SK-N-SH treated with all-trans-retinoic acid at 6 μM for 48 hours (cell line): ENCODE data around the gene CCDC80.

ENCODE experiments used
- ATAC-seq: fragments of 200-7000 bp; cut with Tn5 transposase; 3 replicates; pipeline ENCODE4 v1.9.1; 2020; ENCODE audit warnings: mild to moderate bottlenecking, moderate library complexity
- CREB5 ChIP-seq: fragments of 250-450 bp; sonication (Bioruptor Pico); IDR thresholded peaks from 2 replicates; pipeline ENCODE4 v1.5.1; 2020; ENCODE audit warnings: low read depth, mild to moderate bottlenecking, moderate library complexity
- CSDC2 ChIP-seq: fragments of 250-450 bp; sonication (Bioruptor Pico); IDR thresholded peaks from 2 replicates; pipeline ENCODE4 v1.5.0; 2020; ENCODE audit warnings: mild to moderate bottlenecking, moderate library complexity
- CSRNP3 ChIP-seq: fragments of 250-450 bp; sonication (Bioruptor Pico); IDR thresholded peaks from 2 replicates; pipeline ENCODE4 v1.5.1; 2021; ENCODE audit warnings: mild to moderate bottlenecking, moderate library complexity
- GLIS3 ChIP-seq: fragments of 250-450 bp; sonication (Bioruptor Pico); IDR thresholded peaks from 2 replicates; pipeline ENCODE4 v1.5.0; 2020; ENCODE audit warnings: mild to moderate bottlenecking, moderate library complexity
- ISL1 ChIP-seq: fragments of 250-450 bp; sonication (Bioruptor Pico); IDR thresholded peaks from 2 replicates; pipeline ENCODE4 v2.1.2; 2022; ENCODE audit warnings: mild to moderate bottlenecking, moderate library complexity
- PPARA ChIP-seq: fragments of 250-450 bp; sonication (Bioruptor Pico); IDR thresholded peaks from 2 replicates; pipeline ENCODE4 v1.5.0; 2020; ENCODE audit warnings: mild to moderate bottlenecking, borderline replicate concordance
- SNAI2 ChIP-seq: fragments of 250-450 bp; sonication (Bioruptor Pico); IDR thresholded peaks from 2 replicates; pipeline ENCODE4 v1.5.0; 2020; ENCODE audit warnings: mild to moderate bottlenecking, moderate library complexity
- TCF4 ChIP-seq: fragments of 250-450 bp; sonication (Bioruptor Pico); IDR thresholded peaks from 2 replicates; pipeline ENCODE4 v1.8.0; 2021; ENCODE audit warnings: mild to moderate bottlenecking, moderate library complexity, borderline replicate concordance
- TOX ChIP-seq: fragments of 250-450 bp; sonication (Bioruptor Pico); IDR thresholded peaks from 2 replicates; pipeline ENCODE4 v1.8.0; 2021; ENCODE audit warnings: mild to moderate bottlenecking, moderate library complexity, borderline replicate concordance
- TSHZ2 ChIP-seq: fragments of 250-450 bp; sonication (Bioruptor Pico); IDR thresholded peaks from 2 replicates; pipeline ENCODE4 v1.5.0; 2020; ENCODE audit warnings: mild to moderate bottlenecking, moderate library complexity
- ZC3H10 ChIP-seq: fragments of 250-450 bp; sonication (Bioruptor Pico); IDR thresholded peaks from 2 replicates; pipeline ENCODE4 v1.5.1; 2021; ENCODE audit warnings: mild to moderate bottlenecking, moderate library complexity
- ZFP3 ChIP-seq: fragments of 250-450 bp; sonication (Bioruptor Pico); IDR thresholded peaks from 2 replicates; pipeline ENCODE4 v1.5.0; 2020; ENCODE audit warnings: mild to moderate bottlenecking, moderate library complexity
- ZFP30 ChIP-seq: fragments of 450-650 bp; formaldehyde crosslinking; IDR thresholded peaks from 2 replicates; pipeline ENCODE4 v1.5.0; 2022; ENCODE audit warnings: mild to moderate bottlenecking, moderate library complexity
- ZNF565 ChIP-seq: fragments of 450-650 bp; formaldehyde crosslinking; conservative IDR thresholded peaks from 2 replicates; pipeline ENCODE4 v1.5.0; 2020; ENCODE audit warnings: low read depth, mild to moderate bottlenecking, moderate library complexity
- ZNF70 ChIP-seq: fragments of 450-650 bp; formaldehyde crosslinking; IDR thresholded peaks from 2 replicates; pipeline ENCODE4 v1.5.0; 2020; ENCODE audit warnings: mild to moderate bottlenecking, moderate library complexity
- ZNF8 ChIP-seq: fragments of 450-650 bp; formaldehyde crosslinking; IDR thresholded peaks from 2 replicates; pipeline ENCODE4 v1.5.0; 2020; ENCODE audit warnings: mild to moderate bottlenecking, moderate library complexity
- TF ChIP-seq, protein P1 (sequence below): fragments of 250-450 bp; sonication (Bioruptor Pico); IDR thresholded peaks from 2 replicates; pipeline ENCODE4 v1.8.0; 2020; ENCODE audit warnings: mild to moderate bottlenecking, moderate library complexity, borderline replicate concordance

Gene CCDC80

DNA sequence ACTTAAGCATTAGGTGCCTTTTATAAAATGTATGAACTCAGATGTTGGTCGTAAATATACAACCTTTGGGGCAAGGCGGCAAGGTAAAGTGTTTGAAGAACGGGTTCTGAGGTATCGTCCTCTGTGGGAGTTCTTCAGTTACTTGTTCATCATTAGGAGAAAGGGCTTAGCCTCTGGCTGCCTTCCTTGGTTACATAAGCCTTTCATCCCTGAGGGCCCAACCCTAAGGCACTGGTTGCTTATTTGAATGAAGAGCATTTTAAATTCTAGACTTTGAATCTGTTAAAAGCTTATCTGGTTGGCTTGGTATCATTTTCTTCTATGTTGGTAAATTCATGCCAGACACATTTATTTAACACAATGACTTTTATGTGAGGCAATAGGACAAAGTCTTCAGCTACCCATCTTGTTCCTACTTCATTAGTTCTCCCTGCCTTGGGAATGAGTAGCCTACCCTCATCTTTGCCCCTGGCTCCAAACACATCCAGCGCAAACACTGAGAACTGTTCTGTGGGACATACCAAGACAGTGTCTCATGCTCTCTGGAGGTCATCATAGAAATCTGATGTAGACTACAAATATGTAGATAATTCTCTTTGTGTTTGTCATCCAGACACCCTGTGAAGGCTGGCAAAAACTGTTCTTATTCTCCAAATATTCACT is 12.4 kb upstream of the CCDC80 start:
- TF ChIP-seq ISL1 (CRISPR knock-in tag) (no peak), ZFP3 (0 out of 2 replicates have a peak, but pooled peaks have one; percentile 29), TOX (peak; percentile 24; the same call in 1 of the 2 replicates)
- ATAC-seq: peak; percentile 95

DNA sequence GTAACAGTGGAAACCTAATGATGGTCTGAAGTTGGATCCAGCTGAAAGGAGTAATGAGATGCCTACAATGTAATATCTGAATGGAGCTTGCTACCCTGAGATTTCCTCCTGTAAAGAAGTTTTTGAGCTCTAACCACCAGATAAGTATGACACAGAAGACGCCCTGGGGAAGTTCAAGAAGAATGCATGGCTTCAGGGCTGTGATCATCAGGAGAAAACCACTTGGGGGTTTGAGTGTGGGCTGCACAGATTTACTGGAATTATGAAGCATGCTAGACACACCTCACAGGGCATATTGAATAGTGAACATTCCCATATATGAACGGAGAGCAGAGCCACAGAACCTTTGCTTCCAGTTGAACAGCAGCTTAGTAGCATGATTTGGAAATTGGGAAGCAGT is 10.6 kb upstream of the CCDC80 start:
- ATAC-seq: no peak
- TF ChIP-seq CREB5 (CRISPR knock-in tag) (no peak), ZC3H10 (CRISPR knock-in tag) (no peak), SNAI2 (CRISPR knock-in tag) (no peak), CSRNP3 (CRISPR knock-in tag) (no peak), GLIS3 (CRISPR knock-in tag) (no peak), TOX (no peak)
- TF ChIP-seq, all 23 proteins: peak for 0

- ATAC-seq: no peak
- TF ChIP-seq ZNF565 (CRISPR knock-in tag) (no peak), CREB5 (CRISPR knock-in tag) (no peak), ZNF70 (CRISPR knock-in tag) (no peak)
These were observed 10.1 kb upstream of the CCDC80 start for GRCh38 chr3:112651071-112651470.

DNA sequence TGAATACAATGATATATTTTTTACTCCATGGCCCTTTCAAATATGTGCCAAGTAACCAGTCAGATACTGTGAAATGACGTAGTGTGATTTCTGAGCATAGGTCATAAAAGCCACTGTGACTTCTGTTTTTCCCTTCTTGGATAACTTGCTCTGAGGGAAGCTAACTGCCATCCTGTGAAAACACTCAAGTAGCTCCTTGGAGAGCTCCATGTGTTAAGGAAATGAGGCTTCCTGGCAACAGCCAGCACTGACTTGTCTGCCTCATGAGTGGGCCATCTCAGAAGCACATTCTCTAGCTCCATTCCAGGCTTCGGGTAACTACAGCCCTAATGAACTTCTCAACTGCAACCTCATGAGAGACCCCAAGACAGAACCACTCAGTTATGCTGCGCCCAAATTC is 9.5 kb upstream of the CCDC80 start:
- TF ChIP-seq, protein P1, sequence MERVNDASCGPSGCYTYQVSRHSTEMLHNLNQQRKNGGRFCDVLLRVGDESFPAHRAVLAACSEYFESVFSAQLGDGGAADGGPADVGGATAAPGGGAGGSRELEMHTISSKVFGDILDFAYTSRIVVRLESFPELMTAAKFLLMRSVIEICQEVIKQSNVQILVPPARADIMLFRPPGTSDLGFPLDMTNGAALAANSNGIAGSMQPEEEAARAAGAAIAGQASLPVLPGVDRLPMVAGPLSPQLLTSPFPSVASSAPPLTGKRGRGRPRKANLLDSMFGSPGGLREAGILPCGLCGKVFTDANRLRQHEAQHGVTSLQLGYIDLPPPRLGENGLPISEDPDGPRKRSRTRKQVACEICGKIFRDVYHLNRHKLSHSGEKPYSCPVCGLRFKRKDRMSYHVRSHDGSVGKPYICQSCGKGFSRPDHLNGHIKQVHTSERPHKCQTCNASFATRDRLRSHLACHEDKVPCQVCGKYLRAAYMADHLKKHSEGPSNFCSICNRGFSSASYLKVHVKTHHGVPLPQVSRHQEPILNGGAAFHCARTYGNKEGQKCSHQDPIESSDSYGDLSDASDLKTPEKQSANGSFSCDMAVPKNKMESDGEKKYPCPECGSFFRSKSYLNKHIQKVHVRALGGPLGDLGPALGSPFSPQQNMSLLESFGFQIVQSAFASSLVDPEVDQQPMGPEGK: no peak
- TF ChIP-seq CSDC2 (no peak), ZNF70 (CRISPR knock-in tag) (no peak), ISL1 (CRISPR knock-in tag) (no peak), TOX (no peak), TCF4 (no peak), PPARA (CRISPR knock-in tag) (no peak), ZFP3 (no peak)
- TF ChIP-seq, all 23 proteins: peak for 0
- no peak for ATAC-seq

GRCh38 chr3:112649478-112649735 is 8.5 kb upstream of the CCDC80 start:
- ATAC-seq: no peak
- TF ChIP-seq CSDC2 (no peak), ZFP30 (no peak), CREB5 (CRISPR knock-in tag) (no peak), TSHZ2 (CRISPR knock-in tag) (no peak), ISL1 (CRISPR knock-in tag) (no peak), ZNF8 (CRISPR knock-in tag) (no peak), PPARA (CRISPR knock-in tag) (no peak), ZNF565 (CRISPR knock-in tag) (no peak), ZNF70 (CRISPR knock-in tag) (no peak), CSRNP3 (CRISPR knock-in tag) (no peak), TOX (no peak)
